ENCODE data around the gene RIOK2. TPM values are rescaled to one million over a fixed set of nuclear protein-coding genes. Genes with fewer than 3 reads are reported as not detected.

RIOK2 gene
- total RNA-seq, 6 experiments from 2014 or later, result 37.4 to 48.7 (median 42.0) TPM

GRCh38 chr5:97157689-97158088 is 25.4 kb downstream of the RIOK2 start:
- H3K27ac Mint-ChIP-seq, result no peak overlapping the region
- peaks cover 18% of the 10 kb centered on the region for H3K9me3 Mint-ChIP-seq
- DNase-seq, result no peak
- TF ChIP-seq, protein P1, sequence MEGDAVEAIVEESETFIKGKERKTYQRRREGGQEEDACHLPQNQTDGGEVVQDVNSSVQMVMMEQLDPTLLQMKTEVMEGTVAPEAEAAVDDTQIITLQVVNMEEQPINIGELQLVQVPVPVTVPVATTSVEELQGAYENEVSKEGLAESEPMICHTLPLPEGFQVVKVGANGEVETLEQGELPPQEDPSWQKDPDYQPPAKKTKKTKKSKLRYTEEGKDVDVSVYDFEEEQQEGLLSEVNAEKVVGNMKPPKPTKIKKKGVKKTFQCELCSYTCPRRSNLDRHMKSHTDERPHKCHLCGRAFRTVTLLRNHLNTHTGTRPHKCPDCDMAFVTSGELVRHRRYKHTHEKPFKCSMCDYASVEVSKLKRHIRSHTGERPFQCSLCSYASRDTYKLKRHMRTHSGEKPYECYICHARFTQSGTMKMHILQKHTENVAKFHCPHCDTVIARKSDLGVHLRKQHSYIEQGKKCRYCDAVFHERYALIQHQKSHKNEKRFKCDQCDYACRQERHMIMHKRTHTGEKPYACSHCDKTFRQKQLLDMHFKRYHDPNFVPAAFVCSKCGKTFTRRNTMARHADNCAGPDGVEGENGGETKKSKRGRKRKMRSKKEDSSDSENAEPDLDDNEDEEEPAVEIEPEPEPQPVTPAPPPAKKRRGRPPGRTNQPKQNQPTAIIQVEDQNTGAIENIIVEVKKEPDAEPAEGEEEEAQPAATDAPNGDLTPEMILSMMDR (IDR thresholded peaks at IDR 0.05), result no peak
- H3K27me3 Mint-ChIP-seq (ENCODE audit: insufficient read depth), result peaks cover 8% of the 10 kb centered on the region; the same call in 1 of the 2 replicates
- no peak overlapping the region for H3K4me3 Mint-ChIP-seq
- no peaks in the 10 kb centered on the region for H3K4me1 Mint-ChIP-seq (ENCODE audit: low read depth)
- peaks cover 33% of the 10 kb centered on the region for H3K36me3 Mint-ChIP-seq (ENCODE audit: low read depth)

DNA sequence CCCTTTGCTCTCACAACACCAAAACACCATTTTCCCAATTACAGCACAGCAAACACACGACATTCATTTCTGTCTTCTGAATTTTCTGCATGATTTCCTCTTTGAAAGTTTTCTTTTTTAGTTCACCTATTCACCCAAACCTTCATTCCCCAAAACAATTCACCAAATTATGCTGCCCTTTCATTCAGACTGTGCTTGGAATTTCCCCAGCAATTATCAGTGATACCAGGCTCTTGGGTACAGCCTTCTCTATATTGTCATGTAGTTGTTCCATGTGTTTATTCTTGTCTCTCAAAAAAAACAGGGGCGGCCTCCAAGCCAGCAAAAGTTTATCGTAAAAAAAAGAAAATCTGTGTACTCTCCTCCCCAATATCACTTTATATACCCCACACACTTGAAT is 31.7 kb downstream of the RIOK2 start:
- no peaks in the 10 kb centered on the region for H3K4me1 Mint-ChIP-seq (ENCODE audit: low read depth)
- H3K27me3 Mint-ChIP-seq (ENCODE audit: insufficient read depth), result peaks cover 13% of the 10 kb centered on the region
- TF ChIP-seq, protein P1 (IDR thresholded peaks at IDR 0.05), result no peak
- no peaks in the 10 kb centered on the region; the same call in 1 of the 2 replicates for H3K9me3 Mint-ChIP-seq
- no peaks in the 10 kb centered on the region for H3K36me3 Mint-ChIP-seq (ENCODE audit: low read depth)
- DNase-seq, result no peak
- no peak overlapping the region for H3K27ac Mint-ChIP-seq
- H3K4me3 Mint-ChIP-seq, result no peak overlapping the region

DNA sequence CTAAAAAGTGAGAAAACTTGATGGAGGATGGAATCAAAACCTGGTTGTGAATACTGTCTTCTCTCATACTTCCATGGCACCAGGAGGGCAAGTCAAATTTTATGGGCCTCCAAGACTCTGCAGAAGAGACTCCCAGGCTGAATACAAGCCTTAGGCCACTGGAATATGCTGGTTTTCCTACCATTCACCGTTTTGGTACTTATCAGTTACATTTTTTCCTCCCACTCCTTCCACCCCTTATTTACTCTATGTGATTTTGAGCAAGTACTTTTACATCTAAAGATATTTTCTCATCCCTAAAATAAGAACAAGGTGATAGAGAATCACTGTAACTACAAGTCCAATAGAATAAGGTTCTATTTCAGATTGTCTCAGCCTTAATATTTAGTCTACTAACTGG is 32.6 kb downstream of the RIOK2 start:
- H3K4me3 Mint-ChIP-seq, result no peak overlapping the region
- H3K9me3 Mint-ChIP-seq, result no peaks in the 10 kb centered on the region
- TF ChIP-seq, protein P1 (IDR thresholded peaks at IDR 0.05), result no peak
- no peak for DNase-seq
- no peaks in the 10 kb centered on the region for H3K4me1 Mint-ChIP-seq (ENCODE audit: low read depth)
- H3K36me3 Mint-ChIP-seq (ENCODE audit: low read depth), result no peaks in the 10 kb centered on the region
- peaks cover 13% of the 10 kb centered on the region for H3K27me3 Mint-ChIP-seq (ENCODE audit: insufficient read depth)
- H3K27ac Mint-ChIP-seq, result no peak overlapping the region

GRCh38 chr5:97149709-97150108 is 33.3 kb downstream of the RIOK2 start:
- no peaks in the 10 kb centered on the region for H3K9me3 Mint-ChIP-seq
- H3K36me3 Mint-ChIP-seq (ENCODE audit: low read depth), result no peaks in the 10 kb centered on the region
- no peak overlapping the region for H3K4me3 Mint-ChIP-seq
- DNase-seq, result no peak
- TF ChIP-seq, protein P1 (IDR thresholded peaks at IDR 0.05), result no peak
- peaks cover 12% of the 10 kb centered on the region for H3K27me3 Mint-ChIP-seq (ENCODE audit: insufficient read depth)
- no peak overlapping the region for H3K27ac Mint-ChIP-seq
- H3K4me1 Mint-ChIP-seq (ENCODE audit: low read depth), result no peaks in the 10 kb centered on the region

- Mint-ChIP-seq H3K9me3 (no peaks in the 10 kb centered on the region), H3K27ac (no peak overlapping the region), H3K27me3 (ENCODE audit: insufficient read depth) (peaks cover 11% of the 10 kb centered on the region), H3K4me1 (ENCODE audit: low read depth) (no peaks in the 10 kb centered on the region), H3K4me3 (no peak overlapping the region), H3K36me3 (ENCODE audit: low read depth) (no peaks in the 10 kb centered on the region)
- no peak for DNase-seq
- TF ChIP-seq, protein P1 (IDR thresholded peaks at IDR 0.05), result no peak
Observed at GRCh38 chr5:97148288-97148687, 34.8 kb downstream of the RIOK2 start.

DNA sequence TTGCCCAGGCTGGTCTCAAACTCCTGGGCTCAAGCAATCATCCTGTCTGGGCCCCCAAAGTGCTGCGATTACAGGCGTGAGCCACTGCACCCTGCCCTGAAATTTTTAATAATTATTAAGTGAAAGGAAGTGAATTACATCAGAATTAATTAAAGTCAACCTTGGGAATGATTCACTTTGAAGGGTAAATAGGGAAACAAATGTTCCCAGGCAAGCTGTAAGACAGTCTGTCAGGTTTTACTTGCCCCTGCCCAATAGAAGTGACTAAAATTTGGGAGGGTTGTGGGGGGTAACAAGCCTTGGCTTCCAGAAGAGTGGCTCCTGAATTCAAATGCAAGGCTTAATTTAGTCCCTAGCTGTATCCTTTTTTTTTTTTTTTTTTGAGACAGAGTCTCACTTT is 39.3 kb downstream of the RIOK2 start:
- Mint-ChIP-seq H3K27ac (no peak overlapping the region), H3K9me3 (no peaks in the 10 kb centered on the region), H3K4me3 (no peak overlapping the region), H3K36me3 (ENCODE audit: low read depth) (no peaks in the 10 kb centered on the region), H3K4me1 (ENCODE audit: low read depth) (no peaks in the 10 kb centered on the region), H3K27me3 (ENCODE audit: insufficient read depth) (peaks cover 20% of the 10 kb centered on the region)
- TF ChIP-seq, protein P1 (IDR thresholded peaks at IDR 0.05), result no peak
- no peak for DNase-seq

Measured in HFFc6 (cell line).